ENCODE measurements around the gene SPRED2. TPM values are rescaled to one million over a fixed set of nuclear protein-coding genes. Genes with fewer than 3 reads are reported as not detected.

SPRED2 gene
- total RNA-seq, 4 donors from 2014 or later: 8.4 to 34.8 (median 29.7) TPM

GRCh38 chr2:65325066-65325465 is 107.3 kb downstream of the SPRED2 start:
- in situ Hi-C loops (cut with MboI; ENCODE audit: low pct_ligation_motif_present in 1 of 4, low pct_unique_long_range_greater_than_20kb in 1 of 4, low sequenced_read_pairs in 3 of 4): no loop called here
- no peak overlapping the region for H3K4me3 ChIP-seq
- intact Hi-C loops (cut with DNase I; ENCODE audit: low total_unique reads): no loop called here
- TF ChIP-seq POLR2AphosphoS5 (IDR thresholded peaks at IDR 0.05) (no peak), POLR2A (IDR thresholded peaks at IDR 0.05) (no peak), CTCF (IDR thresholded peaks at IDR 0.05) (no peak), EP300 (IDR thresholded peaks at IDR 0.05; ENCODE audit: low read depth) (no peak)
- no peaks in the 10 kb centered on the region for H3K36me3 ChIP-seq
- no peak overlapping the region for H3K27ac ChIP-seq
- WGBS, 2 donors (ENCODE audit: low coverage in 1 of 2): 91 to 98% methylated on average over 2 of the region's 2 CpGs
- no peaks in the 10 kb centered on the region for H3K9me3 ChIP-seq
- H3K27me3 ChIP-seq: no peaks in the 10 kb centered on the region
- peaks cover 0 to 7% (median 2%) of the 10 kb centered on the region in 4 donors for H3K4me1 ChIP-seq
- DNase-seq: no peak

GRCh38 chr2:65320946-65321345 is 111.5 kb downstream of the SPRED2 start:
- H3K27ac ChIP-seq: peak overlapping the region in 3 of 4 donors; percentile 17 to 48 (median 27)
- no peaks in the 10 kb centered on the region for H3K27me3 ChIP-seq
- intact Hi-C loops (cut with DNase I; ENCODE audit: low total_unique reads): no loop called here
- in situ Hi-C loops (cut with MboI; ENCODE audit: low pct_ligation_motif_present in 1 of 4, low pct_unique_long_range_greater_than_20kb in 1 of 4, low sequenced_read_pairs in 3 of 4): no loop called here
- no peaks in the 10 kb centered on the region for H3K9me3 ChIP-seq
- TF ChIP-seq CTCF (IDR thresholded peaks at IDR 0.05) (no peak), EP300 (IDR thresholded peaks at IDR 0.05; ENCODE audit: low read depth) (no peak), POLR2A (IDR thresholded peaks at IDR 0.05) (no peak), POLR2AphosphoS5 (IDR thresholded peaks at IDR 0.05) (no peak)
- H3K36me3 ChIP-seq: peaks cover 0 to 5% (median 0%) of the 10 kb centered on the region in 4 donors
- no peak overlapping the region for H3K4me3 ChIP-seq
- peaks cover 0 to 13% (median 5%) of the 10 kb centered on the region in 4 donors for H3K4me1 ChIP-seq
- 86% methylated on average over 2 of the region's 2 CpGs; no CpG with 5 or more reads in 1 of the 2 donors for WGBS, 2 donors (ENCODE audit: low coverage in 1 of 2)
- no peak for DNase-seq

GRCh38 chr2:65320042-65320725 is 112.2 kb downstream of the SPRED2 start:
- Histone ChIP-seq H3K9me3 (no peaks in the 10 kb centered on the region), H3K36me3 (peaks cover 0 to 9% (median 0%) of the 10 kb centered on the region in 4 donors), H3K27me3 (no peaks in the 10 kb centered on the region), H3K4me3 (no peak overlapping the region), H3K27ac (peak overlapping the region in 3 of 4 donors; percentile 17 to 48 (median 27)), H3K4me1 (peaks cover 0 to 13% (median 5%) of the 10 kb centered on the region in 4 donors)
- no peak for DNase-seq
- intact Hi-C loops (cut with DNase I; ENCODE audit: low total_unique reads) (no loop called here), in situ Hi-C loops (cut with MboI; ENCODE audit: low pct_ligation_motif_present in 1 of 4, low pct_unique_long_range_greater_than_20kb in 1 of 4, low sequenced_read_pairs in 3 of 4) (no loop called here)
- TF ChIP-seq POLR2AphosphoS5 (IDR thresholded peaks at IDR 0.05): peak in 1 of 3 donors; percentile 51
- TF ChIP-seq POLR2A (IDR thresholded peaks at IDR 0.05): no peak
- 59 to 81% methylated on average over 3 to 8 of the region's 9 CpGs for WGBS, 2 donors (ENCODE audit: low coverage in 1 of 2)

GRCh38 chr2:65319674-65320041 is 112.7 kb downstream of the SPRED2 start:
- H3K27me3 ChIP-seq: no peaks in the 10 kb centered on the region
- H3K4me3 ChIP-seq: no peak overlapping the region
- TF ChIP-seq POLR2A (IDR thresholded peaks at IDR 0.05): no peak
- TF ChIP-seq EP300 (IDR thresholded peaks at IDR 0.05; ENCODE audit: low read depth): no peak
- no peak for TF ChIP-seq CTCF (IDR thresholded peaks at IDR 0.05)
- no peak for TF ChIP-seq POLR2AphosphoS5 (IDR thresholded peaks at IDR 0.05)
- H3K4me1 ChIP-seq: peaks cover 0 to 13% (median 5%) of the 10 kb centered on the region in 4 donors
- H3K36me3 ChIP-seq: peaks cover 0 to 9% (median 0%) of the 10 kb centered on the region in 4 donors
- no peaks in the 10 kb centered on the region for H3K9me3 ChIP-seq
- peak overlapping the region in 3 of 4 donors; percentile 47 to 60 (median 48) for H3K27ac ChIP-seq
- 83% methylated on average over 1 of the region's 1 CpG; no CpG with 5 or more reads in 1 of the 2 donors for WGBS, 2 donors (ENCODE audit: low coverage in 1 of 2)
- intact Hi-C loops (cut with DNase I; ENCODE audit: low total_unique reads): no loop called here
- in situ Hi-C loops (cut with MboI; ENCODE audit: low pct_ligation_motif_present in 1 of 4, low pct_unique_long_range_greater_than_20kb in 1 of 4, low sequenced_read_pairs in 3 of 4): no loop called here
- DNase-seq: no peak
